HG03045 (cell line): ENCODE results near the gene NDUFS6.

Experiments
- ATAC-seq: cut with Tn5 transposase; IDR thresholded peaks from one replicate; pipeline ENCODE4 v1.9.1; 2021; ENCODE audit warnings: mild to moderate bottlenecking, moderate library complexity; ENCODE audit not compliant: unreplicated experiment

NDUFS6 gene

GRCh38 chr5:1765141-1765879 lies 35.9 kb upstream of the NDUFS6 start:
- ATAC-seq: peak; percentile 96

- ATAC-seq: no peak
These were observed 35.3 kb upstream of the NDUFS6 start for GRCh38 chr5:1765880-1766235.

GRCh38 chr5:1767524-1768282 lies 33.5 kb upstream of the NDUFS6 start:
- ATAC-seq: no peak

GRCh38 chr5:1768283-1769000 lies 32.8 kb upstream of the NDUFS6 start:
- no peak for ATAC-seq

- ATAC-seq: no peak
These were observed 32.1 kb upstream of the NDUFS6 start for GRCh38 chr5:1769017-1769640.

- no peak for ATAC-seq
These were observed 31.3 kb upstream of the NDUFS6 start for GRCh38 chr5:1769752-1770442.

- ATAC-seq: no peak
These were observed 30.8 kb upstream of the NDUFS6 start for GRCh38 chr5:1770443-1770802.

GRCh38 chr5:1771149-1772065 lies 29.8 kb upstream of the NDUFS6 start:
- ATAC-seq: no peak

GRCh38 chr5:1772634-1773033 lies 28.6 kb upstream of the NDUFS6 start:
- no peak for ATAC-seq

GRCh38 chr5:1776831-1777230 lies 24.4 kb upstream of the NDUFS6 start:
- no peak for ATAC-seq

GRCh38 chr5:1777281-1778137 lies 23.7 kb upstream of the NDUFS6 start:
- ATAC-seq: no peak

GRCh38 chr5:1778138-1779020 lies 22.8 kb upstream of the NDUFS6 start:
- no peak for ATAC-seq

- no peak for ATAC-seq
These were observed 22.1 kb upstream of the NDUFS6 start for GRCh38 chr5:1779021-1779680.

- ATAC-seq: no peak
These were observed 21.2 kb upstream of the NDUFS6 start for GRCh38 chr5:1779782-1780613.

- ATAC-seq: no peak
These were observed 20.6 kb upstream of the NDUFS6 start for GRCh38 chr5:1780614-1780930.

GRCh38 chr5:1781107-1781506 lies 20.1 kb upstream of the NDUFS6 start:
- ATAC-seq: no peak
